Activated CD8-positive, alpha-beta memory T cell treated with anti-CD3 and anti-CD28 coated beads, Interleukin-2, amount 50 U/mL, for 24 hours (primary cell): ENCODE measurements around the gene GTF2F2.

ENCODE experiments used
- DNase-seq: peaks from one replicate; pipeline ENCODE4 v3.0.0-alpha.2; 2020; ENCODE audit errors: extremely low read depth

The GTF2F2 gene

DNA sequence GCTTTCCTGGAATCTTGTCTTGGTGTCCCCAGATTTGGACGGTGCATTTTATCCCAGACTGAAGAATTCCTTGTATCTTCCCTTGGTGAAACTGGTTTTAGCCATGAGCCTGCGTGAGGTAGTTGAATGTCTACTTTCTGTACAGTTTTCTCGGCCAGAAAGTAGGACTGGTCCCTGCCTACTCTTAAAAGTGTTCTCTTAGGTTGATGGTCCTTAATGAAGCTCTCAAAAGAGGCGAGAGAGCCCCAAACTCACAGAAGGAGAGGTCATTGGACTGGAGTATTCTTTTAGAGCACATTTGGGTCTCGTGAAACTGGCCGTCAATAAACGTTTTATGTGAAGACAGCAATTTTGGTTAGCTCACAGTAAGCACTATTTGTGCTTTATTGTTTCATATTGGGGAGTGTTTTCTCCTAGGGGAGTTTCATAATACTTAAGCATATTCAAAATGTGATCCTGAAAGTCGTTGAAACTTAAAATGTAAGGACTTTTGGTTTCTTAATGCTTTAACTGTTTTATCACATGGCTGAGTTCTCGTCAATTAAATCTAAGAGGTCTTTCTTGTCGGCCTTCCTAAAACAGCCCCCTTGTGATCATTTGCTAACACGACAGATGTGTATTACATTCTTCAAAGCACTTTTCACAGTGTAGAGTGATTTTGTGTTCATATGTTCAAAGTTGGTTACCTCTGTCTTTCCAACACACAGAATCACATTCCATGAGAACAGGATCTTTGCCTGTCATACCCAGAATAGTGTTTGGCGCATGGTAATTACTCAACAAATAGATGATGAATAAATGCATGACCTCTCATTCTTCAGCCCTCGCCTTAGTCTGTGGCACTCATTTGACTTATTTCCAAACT is 889 bp downstream of the GTF2F2 start:
- no peak for DNase-seq

GRCh38 chr13:45122941-45123340 is 2.6 kb downstream of the GTF2F2 start:
- no peak for DNase-seq

DNA sequence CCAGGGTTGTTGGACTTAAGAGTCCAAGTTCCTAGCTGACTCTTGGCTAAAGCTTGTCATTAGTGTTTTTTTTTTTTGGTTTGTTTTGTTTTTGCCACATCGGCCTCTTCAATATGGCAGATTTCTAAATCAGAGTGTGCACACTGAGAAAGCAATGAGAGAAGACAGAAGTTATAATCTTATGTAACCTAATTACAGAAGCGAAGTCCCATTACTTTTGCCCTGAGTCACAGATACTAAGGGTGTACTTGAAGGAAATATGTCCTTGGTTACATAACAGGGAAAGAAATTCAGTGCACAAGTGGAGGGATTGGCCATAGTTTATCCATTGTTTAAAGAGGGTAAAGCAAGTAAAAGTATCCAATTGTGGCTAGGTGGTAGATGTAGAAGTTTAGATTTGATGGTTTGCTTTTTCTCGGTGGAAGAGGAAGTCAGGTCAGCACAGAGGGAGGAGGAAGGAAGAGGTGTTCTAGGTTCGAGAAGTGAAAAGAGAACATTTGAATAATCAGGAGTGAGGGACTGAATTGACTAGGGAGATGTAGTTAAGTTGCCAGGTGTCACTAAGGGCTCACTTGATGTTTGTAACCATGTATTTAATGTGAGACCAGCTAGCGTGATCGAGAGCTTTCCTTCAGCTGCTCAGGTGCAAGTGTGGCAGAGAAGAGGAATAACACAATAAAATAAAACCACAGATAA is 12.2 kb downstream of the GTF2F2 start:
- DNase-seq: no peak

- no peak for DNase-seq
Observed at GRCh38 chr13:45133396-45134118, 13.2 kb downstream of the GTF2F2 start.

GRCh38 chr13:45136741-45137504 is 16.6 kb downstream of the GTF2F2 start:
- no peak for DNase-seq

DNA sequence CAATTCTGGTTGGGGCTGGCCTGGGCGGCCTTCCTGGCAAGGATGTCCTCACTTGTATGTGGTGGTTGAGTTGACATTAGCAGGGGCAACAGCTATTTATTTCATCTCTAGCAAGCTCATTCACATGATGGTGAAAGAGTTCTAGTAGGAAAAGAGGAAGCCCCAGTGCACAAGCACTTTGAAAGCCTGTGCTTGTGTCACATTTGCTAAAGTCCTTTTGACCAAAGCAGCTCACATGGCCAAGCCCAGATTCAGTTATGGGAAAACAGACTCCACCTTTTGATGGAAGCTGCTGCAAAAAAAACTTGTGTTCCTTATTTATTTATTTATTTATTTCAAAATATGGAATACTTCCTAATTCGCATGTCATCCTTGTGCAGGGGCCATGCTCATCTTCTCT is 17.2 kb downstream of the GTF2F2 start:
- no peak for DNase-seq

- DNase-seq: no peak
Observed at GRCh38 chr13:45138282-45138681, 18.0 kb downstream of the GTF2F2 start.

DNA sequence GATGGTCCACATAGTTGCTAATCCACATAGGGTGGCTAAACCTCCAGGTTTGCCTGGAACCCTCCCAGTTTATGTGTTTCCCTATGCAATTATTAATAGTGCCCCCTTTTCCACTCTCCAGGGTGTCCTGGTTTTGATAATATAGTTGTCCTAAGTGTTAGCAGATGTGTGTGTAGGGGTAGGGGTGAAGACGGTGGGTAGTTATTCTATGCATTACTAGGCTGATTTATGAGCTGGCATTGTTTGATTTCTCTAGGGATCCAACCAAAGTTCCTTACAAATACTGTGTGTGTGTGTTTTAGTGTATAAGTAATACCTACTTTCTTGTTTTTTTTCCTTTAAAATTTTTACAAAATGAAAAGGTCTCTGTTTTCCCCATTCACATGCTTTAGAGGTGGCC is 21.1 kb downstream of the GTF2F2 start:
- DNase-seq: no peak

- no peak for DNase-seq
Observed at GRCh38 chr13:45142440-45143345, 22.4 kb downstream of the GTF2F2 start.

GRCh38 chr13:45143346-45143751 is 23.0 kb downstream of the GTF2F2 start:
- DNase-seq: no peak

GRCh38 chr13:45149964-45150363 is 29.7 kb downstream of the GTF2F2 start:
- DNase-seq: no peak

GRCh38 chr13:45156565-45157361 is 36.5 kb downstream of the GTF2F2 start:
- no peak for DNase-seq

- DNase-seq: no peak
Observed at GRCh38 chr13:45162194-45162593, 41.9 kb downstream of the GTF2F2 start.

DNA sequence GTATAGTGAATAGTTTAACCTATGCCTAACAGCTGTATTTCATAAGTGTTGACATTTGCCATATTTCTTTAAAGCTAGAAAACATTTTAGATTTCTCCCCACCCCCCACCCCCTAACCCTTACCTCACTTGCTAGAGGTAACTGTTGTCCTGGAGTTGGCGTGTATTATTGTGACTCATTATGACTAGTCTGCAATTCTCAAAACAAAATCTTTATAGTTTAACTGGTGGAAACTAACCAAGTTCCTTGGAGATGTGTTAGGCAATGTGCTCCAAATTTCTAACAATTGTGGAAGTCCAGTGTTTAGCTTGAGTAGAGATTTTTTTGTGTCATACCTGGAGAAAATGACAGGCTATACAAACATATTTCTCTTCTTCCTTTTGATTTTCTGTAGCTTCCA is 42.5 kb downstream of the GTF2F2 start:
- no peak for DNase-seq

GRCh38 chr13:45166858-45167257 is 46.5 kb downstream of the GTF2F2 start:
- no peak for DNase-seq

DNA sequence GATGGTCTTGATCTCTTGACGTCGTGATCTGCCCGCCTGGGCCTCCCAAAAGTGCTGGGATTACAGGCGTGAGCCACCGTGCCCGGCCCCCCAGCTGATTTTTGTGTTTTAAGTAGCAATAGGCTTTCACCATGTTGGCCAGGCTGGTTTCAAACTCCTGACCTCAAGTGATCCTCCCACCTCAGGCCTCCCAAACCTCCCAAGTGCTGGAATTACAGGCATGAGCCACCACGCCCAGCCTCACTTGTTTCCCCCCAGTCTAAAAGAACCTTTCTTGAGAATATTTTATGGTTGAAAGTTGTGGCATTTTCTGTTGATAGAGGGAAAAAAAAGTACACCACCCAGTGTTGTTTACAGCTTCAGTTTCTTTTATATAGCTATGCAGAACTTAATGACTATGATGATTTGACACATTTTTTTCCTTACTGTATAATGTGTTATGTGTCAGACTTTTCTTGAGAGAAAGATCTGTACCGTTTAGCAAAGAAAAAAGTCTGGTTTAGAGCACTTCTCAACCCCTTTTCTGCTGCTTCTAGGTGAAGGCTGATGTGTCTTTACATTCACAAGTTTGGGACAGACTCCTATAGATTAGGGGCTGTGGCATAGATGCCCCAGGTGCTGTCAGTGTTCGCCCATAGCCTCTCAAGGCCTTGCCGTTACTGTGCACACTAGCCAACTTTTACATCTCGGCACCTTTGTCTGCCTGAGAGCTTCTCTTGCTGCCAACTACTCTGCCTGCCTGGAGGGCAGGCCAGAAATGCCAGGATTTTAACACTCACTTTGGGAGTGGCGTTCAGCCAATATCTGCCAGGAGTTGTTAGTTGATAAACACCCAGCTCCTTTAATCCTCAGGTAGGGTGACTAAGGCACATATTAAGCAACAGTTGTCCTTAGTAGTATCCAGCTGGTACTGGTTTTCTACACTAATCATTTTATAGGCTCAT is 47.6 kb downstream of the GTF2F2 start:
- no peak for DNase-seq

DNA sequence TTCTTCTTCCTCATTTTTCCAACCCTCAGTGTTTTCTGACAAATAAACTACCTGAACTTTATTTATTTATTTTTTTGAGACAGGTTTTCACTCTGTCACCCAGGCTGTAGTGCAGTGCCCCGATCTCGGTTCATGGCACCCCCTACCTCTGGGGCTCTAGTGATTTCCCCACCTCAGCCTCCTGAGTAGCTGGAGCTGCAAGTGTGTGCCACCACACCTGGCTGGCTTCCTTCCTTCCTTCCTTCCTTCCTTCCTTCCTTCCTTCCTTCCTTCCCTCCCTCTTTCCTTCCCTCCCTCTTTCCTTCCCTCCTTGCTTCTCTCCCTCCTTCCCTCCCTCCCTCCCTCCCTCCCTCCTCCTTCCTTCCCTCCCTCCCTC is 48.2 kb downstream of the GTF2F2 start:
- DNase-seq: no peak

DNA sequence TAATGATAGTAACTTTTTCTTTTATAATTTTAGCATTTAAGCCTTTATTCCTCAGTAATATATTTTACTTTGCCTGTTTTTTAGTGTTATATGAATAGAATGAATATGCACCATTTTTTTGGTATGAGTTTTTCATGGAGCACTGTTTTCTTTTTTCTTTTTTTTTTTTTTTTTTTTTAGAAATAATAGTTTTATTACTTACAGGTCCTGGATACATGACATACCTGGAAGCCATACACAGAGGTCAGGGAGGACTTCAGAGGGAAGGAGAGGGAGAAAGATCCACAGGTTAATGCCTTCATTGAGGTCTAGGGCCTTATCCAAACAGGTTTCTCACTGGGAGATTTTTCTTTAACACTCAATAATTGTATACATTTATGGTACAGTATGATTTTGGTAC is 54.2 kb downstream of the GTF2F2 start:
- no peak for DNase-seq
